ENCODE measurements around the gene SOAT2. TPM values are rescaled to one million over a fixed set of nuclear protein-coding genes. Genes with fewer than 3 reads are reported as not detected.

Gene SOAT2
- total and polyA plus RNA-seq, 2 donors (not counting 3 experiments of a cell fraction or from before 2014, with no cell fraction given) = not detected

- no peaks in the 10 kb centered on the region for H3K36me3 ChIP-seq (ENCODE audit: control insufficient read depth in 2 of 2, extremely low read depth in 1 of 2, insufficient read depth in 2 of 2, low read length in 2 of 2)
- H3K4me3 ChIP-seq (replicated peaks in 1 of 3; ENCODE audit: insufficient read depth in 1 of 3, low read depth in 1 of 3, low read length in 3 of 3) = no peak overlapping the region
- no peaks in the 10 kb centered on the region for H3K4me1 ChIP-seq (ENCODE audit: control insufficient read depth, extremely low read depth, insufficient read depth, low read length)
- no peak overlapping the region for H2AFZ ChIP-seq (ENCODE audit: low read depth, low read length)
- intact Hi-C loops (cut with micrococcal nuclease) = no loop called here
- DNase-seq (ENCODE audit: low read depth, low spot score) (no peak), FAIRE-seq (no peak)
- no peaks in the 10 kb centered on the region for H3K9me3 ChIP-seq (replicated peaks; ENCODE audit: control insufficient read depth, insufficient read depth, low read length)
- no peaks in the 10 kb centered on the region for H3K9me1 ChIP-seq (replicated peaks; ENCODE audit: control insufficient read depth, extremely low read depth, insufficient read depth, low read length)
- POLR2A ChIA-PET = interaction anchor here (0.6 kb wide), 1 partner anchor 770 kb away, joined by 3 read pairs; no protein-coding TSS in a partner anchor
- no peaks in the 10 kb centered on the region for H3K27me3 ChIP-seq (ENCODE audit: control insufficient read depth in 2 of 2, insufficient read depth in 2 of 2, low read length in 2 of 2)
- H4K20me1 ChIP-seq (replicated peaks; ENCODE audit: control insufficient read depth, extremely low read depth, insufficient read depth, low read length) = no peaks in the 10 kb centered on the region
- no peak for TF ChIP-seq GATA2 (IDR thresholded peaks at IDR 0.05; ENCODE audit: insufficient read depth, insufficient read length, low read depth, low read length)
- TF ChIP-seq CTCF (IDR thresholded peaks at IDR 0.05; ENCODE audit: extremely low read depth in 1 of 2, insufficient read depth in 1 of 2, low read depth in 1 of 2, low read length in 2 of 2) = no peak
- TF ChIP-seq POLR2A (IDR thresholded peaks at IDR 0.05; ENCODE audit: low read depth, low read length) = no peak
- TF ChIP-seq, protein P1, sequence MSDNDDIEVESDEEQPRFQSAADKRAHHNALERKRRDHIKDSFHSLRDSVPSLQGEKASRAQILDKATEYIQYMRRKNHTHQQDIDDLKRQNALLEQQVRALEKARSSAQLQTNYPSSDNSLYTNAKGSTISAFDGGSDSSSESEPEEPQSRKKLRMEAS (IDR thresholded peaks at IDR 0.05; ENCODE audit: insufficient read depth, insufficient read length) = no peak
- TF ChIP-seq EZH2 (IDR thresholded peaks at IDR 0.05; ENCODE audit: borderline replicate concordance, low read depth, low read length, severe bottlenecking) = no peak
- no peak for TF ChIP-seq JUN (IDR thresholded peaks at IDR 0.05; ENCODE audit: borderline replicate concordance, insufficient read depth, insufficient read length, low read depth)
- no peak for TF ChIP-seq POLR2AphosphoS5 (IDR thresholded peaks at IDR 0.05; ENCODE audit: insufficient read depth, low read depth, low read length)
- TF ChIP-seq FOS (IDR thresholded peaks at IDR 0.05; ENCODE audit: borderline replicate concordance, insufficient read depth, low read length) = no peak
- TF ChIP-seq MYC (IDR thresholded peaks at IDR 0.05; ENCODE audit: low read depth, low read length) = no peak
- CTCF ChIA-PET = interaction anchor here (0.7 kb wide), 2 partner anchors 10 to 55 kb away, joined by 3 to 4 read pairs; no protein-coding TSS in a partner anchor
- H3K27ac ChIP-seq (ENCODE audit: insufficient read depth, low read depth, low read length) = no peak overlapping the region
- H3K79me2 ChIP-seq (ENCODE audit: control insufficient read depth, insufficient read depth, low read length) = no peaks in the 10 kb centered on the region
- dilution Hi-C loops (cut with MboI; ENCODE audit: extremely low pct_ligation_motif_present, low sequenced_read_pairs) = no loop called here
- no TSS peak for BruUV-seq (replicated peaks)
- H3K4me2 ChIP-seq (ENCODE audit: insufficient read depth, low read length) = no peak overlapping the region
- no peak overlapping the region for H3K9ac ChIP-seq (replicated peaks; ENCODE audit: extremely low read depth, insufficient read depth, low read length)
Measured at GRCh38 chr12:53120685-53121525, 17.6 kb downstream of the SOAT2 start.

Data from endothelial cell of umbilical vein (primary cell).